ENCODE measurements around the gene ARHGEF25. TPM values are rescaled to one million over a fixed set of nuclear protein-coding genes. Genes with fewer than 3 reads are reported as not detected.

The ARHGEF25 gene
- total RNA-seq, 4 donors from 2014 or later, result 77.7 to 133 (median 111) TPM

GRCh38 chr12:57620245-57620935, 9.2 kb downstream of the ARHGEF25 start:
- Histone ChIP-seq H3K27ac (replicated peaks in 1 of 4) (no peak overlapping the region), H3K36me3 (peaks cover 6 to 43% (median 19%) of the 10 kb centered on the region in 4 donors), H3K4me3 (peak overlapping the region in 2 of 4 donors; percentile 48 to 50), H3K4me1 (peaks cover 28 to 47% (median 34%) of the 10 kb centered on the region in 4 donors), H3K27me3 (peaks cover 0 to 31% (median 4%) of the 10 kb centered on the region in 4 donors), H3K9me3 (no peaks in the 10 kb centered on the region)
- WGBS, result 64% methylated on average over 4 of the region's 13 CpGs
- intact Hi-C loops (cut with DNase I), result no loop called here
- TF ChIP-seq POLR2AphosphoS5 (IDR thresholded peaks at IDR 0.05), result no peak
- no peak for TF ChIP-seq CTCF (IDR thresholded peaks at IDR 0.05)
- TF ChIP-seq POLR2A (IDR thresholded peaks at IDR 0.05; ENCODE audit: low read depth), result no peak
- DNase-seq (ENCODE audit: extremely low spot score), result no peak

GRCh38 chr12:57620936-57621496, 9.8 kb downstream of the ARHGEF25 start:
- TF ChIP-seq POLR2A (IDR thresholded peaks at IDR 0.05; ENCODE audit: low read depth), result no peak
- no peak for TF ChIP-seq CTCF (IDR thresholded peaks at IDR 0.05)
- TF ChIP-seq POLR2AphosphoS5 (IDR thresholded peaks at IDR 0.05), result no peak
- TF ChIP-seq EP300 (IDR thresholded peaks at IDR 0.05), result no peak
- no peaks in the 10 kb centered on the region for H3K9me3 ChIP-seq
- H3K4me3 ChIP-seq, result peak overlapping the region; percentile 43 to 59 (median 49)
- H3K27ac ChIP-seq (replicated peaks in 1 of 4), result no peak overlapping the region
- WGBS, result 33% methylated on average over 25 of the region's 42 CpGs
- peaks cover 1 to 43% (median 18%) of the 10 kb centered on the region in 4 donors for H3K36me3 ChIP-seq
- no peak for DNase-seq (ENCODE audit: extremely low spot score)
- H3K27me3 ChIP-seq, result peaks cover 0 to 38% (median 4%) of the 10 kb centered on the region in 4 donors
- intact Hi-C loops (cut with DNase I), result loop anchor here (1.0 kb wide), 1 partner anchor 38 kb away; no protein-coding TSS in a partner anchor
- H3K4me1 ChIP-seq, result peaks cover 22 to 42% (median 29%) of the 10 kb centered on the region in 4 donors

DNA sequence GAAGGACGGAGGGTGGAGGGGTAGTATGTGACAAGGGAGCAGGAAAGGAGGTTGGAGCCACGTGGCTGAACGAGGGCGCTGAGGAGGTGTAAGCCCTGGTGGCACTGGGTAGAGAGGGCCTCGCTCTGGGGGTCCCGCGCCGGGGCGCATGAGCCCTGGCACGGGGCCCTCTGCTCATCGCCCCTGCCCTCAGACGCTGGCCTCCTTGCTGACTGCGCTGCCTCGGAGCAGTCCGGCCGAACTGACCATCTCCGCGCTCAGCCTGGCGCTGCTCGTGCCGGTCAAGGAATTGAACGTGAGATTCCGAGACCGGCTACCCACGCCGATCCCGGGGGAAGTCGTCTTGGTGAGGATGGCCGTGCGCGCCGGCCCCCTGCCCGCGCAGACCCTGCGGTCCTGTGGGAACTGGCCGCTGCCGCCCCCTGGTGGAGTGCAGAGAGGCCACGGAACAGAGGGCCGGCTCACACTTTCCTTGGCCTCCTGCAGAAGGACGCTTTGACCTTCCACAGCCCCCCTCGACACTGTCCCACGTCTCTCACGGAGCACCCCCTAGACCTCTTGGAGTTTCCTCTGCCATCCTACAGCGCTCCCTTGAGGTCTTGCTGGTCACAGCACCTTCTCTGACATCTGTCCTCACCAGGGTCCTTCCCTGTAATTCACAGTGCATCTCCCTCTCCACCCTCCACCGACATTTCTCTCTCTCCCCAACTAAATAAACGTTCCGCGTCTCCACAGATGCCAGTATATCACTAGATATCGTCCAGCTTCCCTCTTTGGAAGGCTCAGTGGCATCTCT, 10.5 kb downstream of the ARHGEF25 start:
- DNase-seq (ENCODE audit: extremely low spot score), result no peak
- Histone ChIP-seq H3K27me3 (peaks cover 0 to 44% (median 4%) of the 10 kb centered on the region in 4 donors), H3K4me1 (peaks cover 20 to 42% (median 28%) of the 10 kb centered on the region in 4 donors), H3K36me3 (peaks cover 0 to 43% (median 18%) of the 10 kb centered on the region in 4 donors), H3K4me3 (peak overlapping the region; percentile 43 to 59 (median 49)), H3K27ac (replicated peaks in 1 of 4) (no peak overlapping the region), H3K9me3 (no peaks in the 10 kb centered on the region)
- TF ChIP-seq POLR2AphosphoS5 (IDR thresholded peaks at IDR 0.05) (peak; percentile 39 to 44), EP300 (IDR thresholded peaks at IDR 0.05) (no peak), CTCF (IDR thresholded peaks at IDR 0.05) (peak; percentile 91 to 94 (median 93)), POLR2A (IDR thresholded peaks at IDR 0.05; ENCODE audit: low read depth) (no peak)
- intact Hi-C loops (cut with DNase I), result loop anchor here (1.0 kb wide), 1 partner anchor 38 kb away; no protein-coding TSS in a partner anchor
- 3% methylated on average over 47 of the region's 49 CpGs for WGBS

- H3K4me3 ChIP-seq, result no peak overlapping the region
- peaks cover 0 to 53% (median 4%) of the 10 kb centered on the region in 4 donors for H3K27me3 ChIP-seq
- H3K4me1 ChIP-seq, result peaks cover 18 to 48% (median 30%) of the 10 kb centered on the region in 4 donors
- no peaks in the 10 kb centered on the region for H3K9me3 ChIP-seq
- 89% methylated on average over 9 of the region's 9 CpGs for WGBS
- no peak for TF ChIP-seq CTCF (IDR thresholded peaks at IDR 0.05)
- TF ChIP-seq EP300 (IDR thresholded peaks at IDR 0.05), result no peak
- no peak for TF ChIP-seq POLR2AphosphoS5 (IDR thresholded peaks at IDR 0.05)
- no peak for TF ChIP-seq POLR2A (IDR thresholded peaks at IDR 0.05; ENCODE audit: low read depth)
- intact Hi-C loops (cut with DNase I), result no loop called here
- H3K36me3 ChIP-seq, result peaks cover 0 to 36% (median 15%) of the 10 kb centered on the region in 4 donors
- DNase-seq (ENCODE audit: extremely low spot score), result no peak
- no peak overlapping the region for H3K27ac ChIP-seq (replicated peaks in 1 of 4)
Measured at GRCh38 chr12:57622293-57623245, 11.3 kb downstream of the ARHGEF25 start.
